Upper lobe of left lung (tissue), 6 donors: ENCODE measurements around the gene PLAGL1. TPM values are rescaled to one million over a fixed set of nuclear protein-coding genes. Genes with fewer than 3 reads are reported as not detected.

Experiments used
- ATAC-seq, 2 donors: fragments of 200-7000 bp; cut with Tn5 transposase; one replicate each; pipeline ENCODE4 v1.9.1; 2022; ENCODE audit warnings: mild to moderate bottlenecking in 2 of 2, moderate library complexity in 2 of 2; ENCODE audit not compliant: low FRiP score in 2 of 2
- DNase-seq, 2 donors: peaks; one replicate each; pipeline ENCODE4 v3.0.0-alpha.2; 2019 to 2020
- H3K27ac ChIP-seq, 4 donors: fragments of 200-600 bp; sonication (generic); one replicate each; pipeline ENCODE4 v1.5.1; 2016 to 2019
- H3K27me3 ChIP-seq, 4 donors: fragments of 200-600 bp; sonication (generic); one replicate each; pipeline ENCODE4 v1.5.1; 2017 to 2019
- H3K36me3 ChIP-seq, 4 donors: fragments of 200-600 bp; sonication (generic); one replicate each; pipeline ENCODE4 v1.5.1; 2016 to 2019
- H3K4me1 ChIP-seq, 4 donors: fragments of 200-600 bp; sonication (generic); one replicate each; pipeline ENCODE4 v1.5.1; 2018 to 2019
- H3K4me3 ChIP-seq, 4 donors: fragments of 200-600 bp; sonication (generic); one replicate each; pipeline ENCODE4 v1.5.1; 2017 to 2019; ENCODE audit warnings: mild to moderate bottlenecking in 2 of 4, moderate library complexity in 1 of 4
- H3K9me3 ChIP-seq, 4 donors: fragments of 200-600 bp; sonication (generic); one replicate each; pipeline ENCODE4 v1.5.1; 2018 to 2019
- EP300 ChIP-seq, 4 donors: sonication (generic); formaldehyde crosslinking; IDR thresholded peaks; one replicate each; pipeline ENCODE4 v1.5.1; 2017; ENCODE audit warnings: antibody characterized with exemption in 4 of 4, control low read depth in 2 of 4
- POLR2A ChIP-seq, 4 donors: fragments of 450-650 bp; IDR thresholded peaks; one replicate each; pipeline ENCODE4 v1.5.1; 2016 to 2017; ENCODE audit warnings: antibody characterized with exemption in 4 of 4, mild to moderate bottlenecking in 2 of 4
- POLR2AphosphoS5 ChIP-seq, 2 donors: sonication (generic); formaldehyde crosslinking; IDR thresholded peaks; one replicate each; pipeline ENCODE4 v1.5.1; 2017; ENCODE audit warnings: antibody characterized with exemption in 2 of 2
- WGBS, 2 donors: methylation state at CpG; one replicate each; pipeline ENCODE4 v1.1.5; 2017 to 2018; 5-methylcytosine and 5-hydroxymethylcytosine counted together
- total RNA-seq, 6 donors: library from RNA; depleted of rRNA in 4 of 6; stranded (reverse); fragments of >200 nt in 4 of 6; gene quantifications; one replicate each; pipeline versions ENCODE4 v1.1.0 to v1.2.1, GENCODE V29; 2016 to 2021
- TF ChIP-seq, protein P1 (sequence below), 6 experiments: fragments of 450-650 bp in 4 of 6; fragments of 200-600 bp in 2 of 6; sonication (generic) in 2 of 6; IDR thresholded peaks; one replicate each; pipeline ENCODE4 v1.5.1; 2016 to 2019; ENCODE audit warnings: antibody characterized with exemption in 6 of 6
- donor health status: DM: no; HTN: no; CAD: no; lungs with moderate emphysema.
- donor health status: DM: no; HTN: yes; CAD: no; lungs with severe emphysema.

Gene PLAGL1
- total RNA-seq, 6 donors from 2014 or later, result 22.5 to 47.5 (median 35.4) TPM

DNA sequence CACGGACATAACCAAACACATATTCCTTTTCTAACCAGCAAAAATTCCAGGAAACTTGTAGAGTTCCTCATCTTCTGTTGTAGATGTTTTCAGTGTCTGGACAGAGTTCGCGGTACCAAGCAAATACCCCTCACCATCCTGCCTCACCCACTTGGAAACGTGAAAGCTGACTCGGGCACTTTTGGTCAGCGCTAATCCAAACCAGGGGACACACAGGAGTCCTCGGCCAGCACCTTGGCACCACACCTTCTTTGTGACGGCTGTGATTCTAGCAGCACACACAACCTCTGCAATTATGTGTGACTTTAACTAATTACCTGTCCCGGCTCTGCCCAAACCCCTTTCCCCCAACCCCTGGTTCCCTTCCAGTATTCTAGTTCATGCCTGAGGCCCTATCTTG, 58.1 kb downstream of the PLAGL1 start:
- Histone ChIP-seq H3K4me1 (peaks cover 0 to 18% (median 1%) of the 10 kb centered on the region in 4 donors), H3K27ac (peak overlapping the region in 2 of 4 donors; percentile 72 to 81), H3K27me3 (no peaks in the 10 kb centered on the region), H3K9me3 (peaks cover 0 to 4% (median 0%) of the 10 kb centered on the region in 4 donors), H3K36me3 (peaks cover 0 to 7% (median 0%) of the 10 kb centered on the region in 4 donors), H3K4me3 (no peak overlapping the region)
- ATAC-seq (peak; percentile 20 to 24), DNase-seq (peak in 1 of 2 donors; percentile 58)
- TF ChIP-seq EP300 (IDR thresholded peaks at IDR 0.05), result no peak
- TF ChIP-seq, protein P1, sequence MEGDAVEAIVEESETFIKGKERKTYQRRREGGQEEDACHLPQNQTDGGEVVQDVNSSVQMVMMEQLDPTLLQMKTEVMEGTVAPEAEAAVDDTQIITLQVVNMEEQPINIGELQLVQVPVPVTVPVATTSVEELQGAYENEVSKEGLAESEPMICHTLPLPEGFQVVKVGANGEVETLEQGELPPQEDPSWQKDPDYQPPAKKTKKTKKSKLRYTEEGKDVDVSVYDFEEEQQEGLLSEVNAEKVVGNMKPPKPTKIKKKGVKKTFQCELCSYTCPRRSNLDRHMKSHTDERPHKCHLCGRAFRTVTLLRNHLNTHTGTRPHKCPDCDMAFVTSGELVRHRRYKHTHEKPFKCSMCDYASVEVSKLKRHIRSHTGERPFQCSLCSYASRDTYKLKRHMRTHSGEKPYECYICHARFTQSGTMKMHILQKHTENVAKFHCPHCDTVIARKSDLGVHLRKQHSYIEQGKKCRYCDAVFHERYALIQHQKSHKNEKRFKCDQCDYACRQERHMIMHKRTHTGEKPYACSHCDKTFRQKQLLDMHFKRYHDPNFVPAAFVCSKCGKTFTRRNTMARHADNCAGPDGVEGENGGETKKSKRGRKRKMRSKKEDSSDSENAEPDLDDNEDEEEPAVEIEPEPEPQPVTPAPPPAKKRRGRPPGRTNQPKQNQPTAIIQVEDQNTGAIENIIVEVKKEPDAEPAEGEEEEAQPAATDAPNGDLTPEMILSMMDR (IDR thresholded peaks at IDR 0.05), result no peak
- no peak for TF ChIP-seq POLR2AphosphoS5 (IDR thresholded peaks at IDR 0.05)
- no peak for TF ChIP-seq POLR2A (IDR thresholded peaks at IDR 0.05)
- WGBS, 2 donors, result 70 to 83% methylated on average over 9 of the region's 9 CpGs

DNA sequence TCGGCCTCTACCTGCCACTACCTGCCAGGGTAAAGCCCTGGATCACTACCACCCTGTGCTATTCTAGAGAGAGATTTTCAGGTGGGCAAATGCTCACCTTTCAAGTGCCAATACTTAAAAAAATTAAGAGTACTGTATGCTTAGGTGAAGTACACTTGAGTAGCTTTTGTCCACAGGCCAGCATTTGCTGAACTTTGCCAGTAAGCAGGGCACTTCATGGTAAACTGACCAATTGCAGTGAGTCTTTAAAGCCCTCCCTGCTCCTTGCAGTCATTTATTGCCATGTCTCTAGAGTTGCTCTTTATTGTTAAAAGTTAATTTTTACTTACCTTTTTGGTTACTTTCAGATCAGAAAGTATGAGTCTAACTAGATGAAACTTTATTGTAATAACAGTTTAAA, 58.5 kb downstream of the PLAGL1 start:
- Histone ChIP-seq H3K36me3 (peaks cover 0 to 7% (median 0%) of the 10 kb centered on the region in 4 donors), H3K27me3 (no peaks in the 10 kb centered on the region), H3K27ac (peak overlapping the region in 2 of 4 donors; percentile 72 to 81), H3K4me3 (no peak overlapping the region), H3K4me1 (peaks cover 0 to 18% (median 1%) of the 10 kb centered on the region in 4 donors), H3K9me3 (peaks cover 0 to 4% (median 0%) of the 10 kb centered on the region in 4 donors)
- TF ChIP-seq POLR2A (IDR thresholded peaks at IDR 0.05), result no peak
- TF ChIP-seq POLR2AphosphoS5 (IDR thresholded peaks at IDR 0.05), result peak in 1 of 2 donors; percentile 33
- TF ChIP-seq EP300 (IDR thresholded peaks at IDR 0.05), result peak in 2 of 4 donors; percentile 6 to 87
- WGBS, 2 donors, result 60 to 71% methylated on average over 1 of the region's 1 CpG
- peak; percentile 35 to 79 for ATAC-seq
- DNase-seq, result peak in 1 of 2 donors; percentile 66

GRCh38 chr6:143948208-143948607, 59.9 kb downstream of the PLAGL1 start:
- ATAC-seq (no peak), DNase-seq (no peak)
- Histone ChIP-seq H3K4me3 (no peak overlapping the region), H3K36me3 (peaks cover 0 to 7% (median 0%) of the 10 kb centered on the region in 4 donors), H3K4me1 (peaks cover 0 to 11% (median 1%) of the 10 kb centered on the region in 4 donors), H3K27ac (no peak overlapping the region), H3K9me3 (peaks cover 0 to 4% (median 0%) of the 10 kb centered on the region in 4 donors), H3K27me3 (no peaks in the 10 kb centered on the region)
- 92 to 94% methylated on average over 7 of the region's 7 CpGs for WGBS, 2 donors
- TF ChIP-seq EP300 (IDR thresholded peaks at IDR 0.05), result no peak
- TF ChIP-seq, protein P1 (IDR thresholded peaks at IDR 0.05), result no peak
- no peak for TF ChIP-seq POLR2AphosphoS5 (IDR thresholded peaks at IDR 0.05)
- no peak for TF ChIP-seq POLR2A (IDR thresholded peaks at IDR 0.05)

- Histone ChIP-seq H3K4me1 (no peaks in the 10 kb centered on the region), H3K27ac (no peak overlapping the region), H3K27me3 (no peaks in the 10 kb centered on the region), H3K9me3 (peaks cover 0 to 2% (median 0%) of the 10 kb centered on the region in 4 donors), H3K36me3 (no peaks in the 10 kb centered on the region), H3K4me3 (no peak overlapping the region)
- no peak for TF ChIP-seq POLR2AphosphoS5 (IDR thresholded peaks at IDR 0.05)
- TF ChIP-seq, protein P1 (IDR thresholded peaks at IDR 0.05), result peak; percentile 40 to 66 (median 56)
- peak; percentile 37 to 67 for DNase-seq
- WGBS, 2 donors, result 73 to 74% methylated on average over 14 to 19 of the region's 20 CpGs
- peak; percentile 60 to 68 for ATAC-seq
Measured at GRCh38 chr6:143941852-143942627, 66.0 kb downstream of the PLAGL1 start.

GRCh38 chr6:143940011-143940597, 68.0 kb downstream of the PLAGL1 start:
- Histone ChIP-seq H3K36me3 (no peaks in the 10 kb centered on the region), H3K4me3 (no peak overlapping the region), H3K27me3 (no peaks in the 10 kb centered on the region), H3K4me1 (no peaks in the 10 kb centered on the region), H3K9me3 (no peaks in the 10 kb centered on the region), H3K27ac (no peak overlapping the region)
- TF ChIP-seq POLR2AphosphoS5 (IDR thresholded peaks at IDR 0.05) (no peak), EP300 (IDR thresholded peaks at IDR 0.05) (no peak), POLR2A (IDR thresholded peaks at IDR 0.05) (no peak)
- TF ChIP-seq, protein P1 (IDR thresholded peaks at IDR 0.05), result peak in 5 of 6 experiments; percentile 49 to 71 (median 60)
- peak; percentile 73 to 76 for ATAC-seq
- DNase-seq, result peak in 1 of 2 donors; percentile 57
- 46 to 61% methylated on average over 4 of the region's 4 CpGs for WGBS, 2 donors
